Measurements from ENCODE around the gene ANAPC13.

DNA sequence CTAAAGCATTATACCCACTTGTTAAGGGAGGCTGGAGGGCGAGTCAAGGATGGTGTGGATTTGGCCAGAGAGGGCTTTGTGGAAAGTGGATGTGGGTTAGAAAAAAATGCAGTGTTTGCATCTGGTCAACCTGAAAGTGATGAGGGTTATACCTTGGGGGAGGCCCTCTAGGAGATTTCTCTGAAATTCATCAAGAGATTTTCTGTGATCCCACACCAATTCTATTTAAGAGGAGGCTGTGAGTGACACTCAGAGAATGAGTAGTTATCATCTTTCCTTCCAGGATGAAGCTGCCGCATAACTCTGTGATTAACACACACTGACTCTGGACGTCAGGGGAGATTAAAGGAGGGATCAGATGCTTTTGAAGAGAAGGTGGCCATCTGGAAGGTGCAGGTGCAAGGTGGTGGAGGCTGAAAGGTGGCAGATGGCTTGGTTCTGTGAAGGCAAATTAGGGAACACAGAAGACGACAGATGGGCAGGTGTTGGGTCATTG lies 54.8 kb downstream of the ANAPC13 start:
- TF ChIP-seq, protein P1, sequence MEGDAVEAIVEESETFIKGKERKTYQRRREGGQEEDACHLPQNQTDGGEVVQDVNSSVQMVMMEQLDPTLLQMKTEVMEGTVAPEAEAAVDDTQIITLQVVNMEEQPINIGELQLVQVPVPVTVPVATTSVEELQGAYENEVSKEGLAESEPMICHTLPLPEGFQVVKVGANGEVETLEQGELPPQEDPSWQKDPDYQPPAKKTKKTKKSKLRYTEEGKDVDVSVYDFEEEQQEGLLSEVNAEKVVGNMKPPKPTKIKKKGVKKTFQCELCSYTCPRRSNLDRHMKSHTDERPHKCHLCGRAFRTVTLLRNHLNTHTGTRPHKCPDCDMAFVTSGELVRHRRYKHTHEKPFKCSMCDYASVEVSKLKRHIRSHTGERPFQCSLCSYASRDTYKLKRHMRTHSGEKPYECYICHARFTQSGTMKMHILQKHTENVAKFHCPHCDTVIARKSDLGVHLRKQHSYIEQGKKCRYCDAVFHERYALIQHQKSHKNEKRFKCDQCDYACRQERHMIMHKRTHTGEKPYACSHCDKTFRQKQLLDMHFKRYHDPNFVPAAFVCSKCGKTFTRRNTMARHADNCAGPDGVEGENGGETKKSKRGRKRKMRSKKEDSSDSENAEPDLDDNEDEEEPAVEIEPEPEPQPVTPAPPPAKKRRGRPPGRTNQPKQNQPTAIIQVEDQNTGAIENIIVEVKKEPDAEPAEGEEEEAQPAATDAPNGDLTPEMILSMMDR (IDR thresholded peaks at IDR 0.05 in 2 of 3, conservative IDR thresholded peaks at IDR 0.05 in 1 of 3; ENCODE audit: control insufficient read depth in 2 of 3, extremely low read depth in 1 of 3, insufficient read depth in 1 of 3, low read depth in 3 of 3, low read length in 3 of 3) = no peak
- TF ChIP-seq ESRRA (IDR thresholded peaks at IDR 0.05; ENCODE audit: low read length) = no peak
- TF ChIP-seq, protein P2, sequence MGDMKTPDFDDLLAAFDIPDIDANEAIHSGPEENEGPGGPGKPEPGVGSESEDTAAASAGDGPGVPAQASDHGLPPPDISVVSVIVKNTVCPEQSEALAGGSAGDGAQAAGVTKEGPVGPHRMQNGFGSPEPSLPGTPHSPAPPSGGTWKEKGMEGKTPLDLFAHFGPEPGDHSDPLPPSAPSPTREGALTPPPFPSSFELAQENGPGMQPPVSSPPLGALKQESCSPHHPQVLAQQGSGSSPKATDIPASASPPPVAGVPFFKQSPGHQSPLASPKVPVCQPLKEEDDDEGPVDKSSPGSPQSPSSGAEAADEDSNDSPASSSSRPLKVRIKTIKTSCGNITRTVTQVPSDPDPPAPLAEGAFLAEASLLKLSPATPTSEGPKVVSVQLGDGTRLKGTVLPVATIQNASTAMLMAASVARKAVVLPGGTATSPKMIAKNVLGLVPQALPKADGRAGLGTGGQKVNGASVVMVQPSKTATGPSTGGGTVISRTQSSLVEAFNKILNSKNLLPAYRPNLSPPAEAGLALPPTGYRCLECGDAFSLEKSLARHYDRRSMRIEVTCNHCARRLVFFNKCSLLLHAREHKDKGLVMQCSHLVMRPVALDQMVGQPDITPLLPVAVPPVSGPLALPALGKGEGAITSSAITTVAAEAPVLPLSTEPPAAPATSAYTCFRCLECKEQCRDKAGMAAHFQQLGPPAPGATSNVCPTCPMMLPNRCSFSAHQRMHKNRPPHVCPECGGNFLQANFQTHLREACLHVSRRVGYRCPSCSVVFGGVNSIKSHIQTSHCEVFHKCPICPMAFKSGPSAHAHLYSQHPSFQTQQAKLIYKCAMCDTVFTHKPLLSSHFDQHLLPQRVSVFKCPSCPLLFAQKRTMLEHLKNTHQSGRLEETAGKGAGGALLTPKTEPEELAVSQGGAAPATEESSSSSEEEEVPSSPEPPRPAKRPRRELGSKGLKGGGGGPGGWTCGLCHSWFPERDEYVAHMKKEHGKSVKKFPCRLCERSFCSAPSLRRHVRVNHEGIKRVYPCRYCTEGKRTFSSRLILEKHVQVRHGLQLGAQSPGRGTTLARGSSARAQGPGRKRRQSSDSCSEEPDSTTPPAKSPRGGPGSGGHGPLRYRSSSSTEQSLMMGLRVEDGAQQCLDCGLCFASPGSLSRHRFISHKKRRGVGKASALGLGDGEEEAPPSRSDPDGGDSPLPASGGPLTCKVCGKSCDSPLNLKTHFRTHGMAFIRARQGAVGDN (IDR thresholded peaks at IDR 0.05) = no peak
- no peak for TF ChIP-seq CHD2 (IDR thresholded peaks at IDR 0.05; ENCODE audit: borderline replicate concordance, low read depth, low read length)
- TF ChIP-seq HDAC2 (IDR thresholded peaks at IDR 0.05) = no peak
- TF ChIP-seq NFIC (IDR thresholded peaks at IDR 0.05; ENCODE audit: low read depth, low read length) = no peak
